K562 (cell line): Measurements from ENCODE around the gene SIGLEC7. TPM values are rescaled to one million over a fixed set of nuclear protein-coding genes. Genes with fewer than 3 reads are reported as not detected.

Experiments used
- MAFG ChIP-seq: fragments of 450-650 bp; conservative IDR thresholded peaks from 2 replicates; pipeline ENCODE4 v1.6.1; 2016; ENCODE audit warnings: missing genetic modification characterization, missing compliant biosample characterization
- NR1H2 ChIP-seq: sonication (generic); formaldehyde crosslinking; IDR thresholded peaks from 2 replicates; pipeline ENCODE4 v1.4.0; 2020; ENCODE audit warnings: mild to moderate bottlenecking, missing genetic modification reagents
- POLR2B ChIP-seq: fragments of 450-650 bp; IDR thresholded peaks from 2 replicates; pipeline ENCODE4 v1.6.1; 2018; ENCODE audit warnings: low read depth; ENCODE audit not compliant: partially characterized antibody
- STAG1 ChIP-seq: sonication (generic); formaldehyde crosslinking; IDR thresholded peaks from 2 replicates; pipeline ENCODE4 v1.5.0; 2020; ENCODE audit warnings: missing genetic modification reagents, borderline replicate concordance
- ZNF165 ChIP-seq: fragments of 250-450 bp; sonication (Bioruptor Pico); IDR thresholded peaks from 2 replicates; pipeline ENCODE4 v1.4.0; 2020; ENCODE audit warnings: borderline replicate concordance
- polyA plus RNA-seq, 8 experiments: library from polyadenylated mRNA; depleted of rRNA in 4 of 8; stranded (reverse) in 5 of 8; unstranded in 3 of 8; fragments of >200 nt; fragmentation: Nextera tagmentation in 2 of 8; fragmentation: Illumina TruSeq in 1 of 8; extraction: Ambion mirVana in 2 of 8; extraction: Trizol in 1 of 8; gene quantifications; 2 replicates each; pipeline versions ENCODE4 v1.2.1 to v1.2.3, GENCODE V29; 2011 to 2014; ENCODE audit warnings: inconsistent platforms in 1 of 8, missing spikeins in 1 of 8
- total RNA-seq, 7 experiments: library from RNA; depleted of rRNA in 6 of 7; stranded (reverse); fragments of >200 nt in 6 of 7; fragmentation: Illumina TruSeq in 2 of 7; extraction: Trizol in 2 of 7; gene quantifications; 2 replicates each; pipeline versions ENCODE4 v1.2.1 to v1.2.3, GENCODE V29; 2011 to 2021; ENCODE audit warnings: low replicate concordance in 1 of 7
- TF ChIP-seq, protein P1 (sequence below): sonication (generic); formaldehyde crosslinking; IDR thresholded peaks from 2 replicates; pipeline ENCODE4 v1.8.0; 2023; ENCODE audit warnings: missing genetic modification reagents, mild to moderate bottlenecking, borderline replicate concordance
- TF ChIP-seq, protein P2 (sequence below): fragments of 450-650 bp; IDR thresholded peaks from 2 replicates; pipeline ENCODE4 v1.6.1; 2016; ENCODE audit warnings: low read depth, mild to moderate bottlenecking, moderate library complexity
- TF ChIP-seq, protein P3 (sequence below): fragments of 450-650 bp; IDR thresholded peaks from 2 replicates; pipeline ENCODE4 v1.6.1; 2014; ENCODE audit warnings: low read depth, mild to moderate bottlenecking, moderate library complexity, borderline replicate concordance
- TF ChIP-seq, protein P4 (sequence below): fragments of 200-600 bp; sonication (generic); IDR thresholded peaks from one replicate; pipeline ENCODE4 v1.6.1; 2012; ENCODE audit warnings: mild to moderate bottlenecking, low read depth, low read length, inconsistent platforms

SIGLEC7 gene
- total and polyA plus RNA-seq, 9 of the 15 experiments (the other 6 are each of a cell fraction or from before 2014, with no cell fraction given) = 0.10 to 0.12 TPM; not detected in 7

DNA sequence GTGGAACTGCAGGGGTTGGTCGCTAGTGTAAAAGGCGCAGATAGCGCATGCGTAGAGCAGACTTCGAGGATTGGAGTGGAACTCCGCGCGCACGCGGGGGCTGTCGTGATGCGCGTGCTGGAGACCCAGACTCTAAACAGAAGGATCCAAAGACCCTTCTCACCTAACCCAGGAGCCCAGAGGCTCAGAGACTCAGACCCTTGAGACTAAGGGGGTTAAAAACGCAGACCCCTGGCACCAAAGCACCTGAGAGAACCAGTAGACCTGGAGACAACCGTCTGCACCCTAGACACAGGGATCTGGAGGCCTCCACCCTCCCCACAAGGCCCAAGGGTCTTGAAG lies 33.3 kb upstream of the SIGLEC7 start (continued):
- TF ChIP-seq NR1H2 (CRISPR knock-in tag) (0 out of 2 replicates have a peak, but pooled peaks have one; percentile 39), STAG1 (CRISPR knock-in tag) (no peak), MAFG (tag) (no peak), ZNF165 (CRISPR knock-in tag) (no peak), POLR2B (no peak)
- TF ChIP-seq, protein P1, sequence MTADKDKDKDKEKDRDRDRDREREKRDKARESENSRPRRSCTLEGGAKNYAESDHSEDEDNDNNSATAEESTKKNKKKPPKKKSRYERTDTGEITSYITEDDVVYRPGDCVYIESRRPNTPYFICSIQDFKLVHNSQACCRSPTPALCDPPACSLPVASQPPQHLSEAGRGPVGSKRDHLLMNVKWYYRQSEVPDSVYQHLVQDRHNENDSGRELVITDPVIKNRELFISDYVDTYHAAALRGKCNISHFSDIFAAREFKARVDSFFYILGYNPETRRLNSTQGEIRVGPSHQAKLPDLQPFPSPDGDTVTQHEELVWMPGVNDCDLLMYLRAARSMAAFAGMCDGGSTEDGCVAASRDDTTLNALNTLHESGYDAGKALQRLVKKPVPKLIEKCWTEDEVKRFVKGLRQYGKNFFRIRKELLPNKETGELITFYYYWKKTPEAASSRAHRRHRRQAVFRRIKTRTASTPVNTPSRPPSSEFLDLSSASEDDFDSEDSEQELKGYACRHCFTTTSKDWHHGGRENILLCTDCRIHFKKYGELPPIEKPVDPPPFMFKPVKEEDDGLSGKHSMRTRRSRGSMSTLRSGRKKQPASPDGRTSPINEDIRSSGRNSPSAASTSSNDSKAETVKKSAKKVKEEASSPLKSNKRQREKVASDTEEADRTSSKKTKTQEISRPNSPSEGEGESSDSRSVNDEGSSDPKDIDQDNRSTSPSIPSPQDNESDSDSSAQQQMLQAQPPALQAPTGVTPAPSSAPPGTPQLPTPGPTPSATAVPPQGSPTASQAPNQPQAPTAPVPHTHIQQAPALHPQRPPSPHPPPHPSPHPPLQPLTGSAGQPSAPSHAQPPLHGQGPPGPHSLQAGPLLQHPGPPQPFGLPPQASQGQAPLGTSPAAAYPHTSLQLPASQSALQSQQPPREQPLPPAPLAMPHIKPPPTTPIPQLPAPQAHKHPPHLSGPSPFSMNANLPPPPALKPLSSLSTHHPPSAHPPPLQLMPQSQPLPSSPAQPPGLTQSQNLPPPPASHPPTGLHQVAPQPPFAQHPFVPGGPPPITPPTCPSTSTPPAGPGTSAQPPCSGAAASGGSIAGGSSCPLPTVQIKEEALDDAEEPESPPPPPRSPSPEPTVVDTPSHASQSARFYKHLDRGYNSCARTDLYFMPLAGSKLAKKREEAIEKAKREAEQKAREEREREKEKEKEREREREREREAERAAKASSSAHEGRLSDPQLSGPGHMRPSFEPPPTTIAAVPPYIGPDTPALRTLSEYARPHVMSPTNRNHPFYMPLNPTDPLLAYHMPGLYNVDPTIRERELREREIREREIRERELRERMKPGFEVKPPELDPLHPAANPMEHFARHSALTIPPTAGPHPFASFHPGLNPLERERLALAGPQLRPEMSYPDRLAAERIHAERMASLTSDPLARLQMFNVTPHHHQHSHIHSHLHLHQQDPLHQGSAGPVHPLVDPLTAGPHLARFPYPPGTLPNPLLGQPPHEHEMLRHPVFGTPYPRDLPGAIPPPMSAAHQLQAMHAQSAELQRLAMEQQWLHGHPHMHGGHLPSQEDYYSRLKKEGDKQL (CRISPR knock-in tag) = no peak
- TF ChIP-seq, protein P2, sequence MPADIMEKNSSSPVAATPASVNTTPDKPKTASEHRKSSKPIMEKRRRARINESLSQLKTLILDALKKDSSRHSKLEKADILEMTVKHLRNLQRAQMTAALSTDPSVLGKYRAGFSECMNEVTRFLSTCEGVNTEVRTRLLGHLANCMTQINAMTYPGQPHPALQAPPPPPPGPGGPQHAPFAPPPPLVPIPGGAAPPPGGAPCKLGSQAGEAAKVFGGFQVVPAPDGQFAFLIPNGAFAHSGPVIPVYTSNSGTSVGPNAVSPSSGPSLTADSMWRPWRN = no peak
- TF ChIP-seq, protein P3, sequence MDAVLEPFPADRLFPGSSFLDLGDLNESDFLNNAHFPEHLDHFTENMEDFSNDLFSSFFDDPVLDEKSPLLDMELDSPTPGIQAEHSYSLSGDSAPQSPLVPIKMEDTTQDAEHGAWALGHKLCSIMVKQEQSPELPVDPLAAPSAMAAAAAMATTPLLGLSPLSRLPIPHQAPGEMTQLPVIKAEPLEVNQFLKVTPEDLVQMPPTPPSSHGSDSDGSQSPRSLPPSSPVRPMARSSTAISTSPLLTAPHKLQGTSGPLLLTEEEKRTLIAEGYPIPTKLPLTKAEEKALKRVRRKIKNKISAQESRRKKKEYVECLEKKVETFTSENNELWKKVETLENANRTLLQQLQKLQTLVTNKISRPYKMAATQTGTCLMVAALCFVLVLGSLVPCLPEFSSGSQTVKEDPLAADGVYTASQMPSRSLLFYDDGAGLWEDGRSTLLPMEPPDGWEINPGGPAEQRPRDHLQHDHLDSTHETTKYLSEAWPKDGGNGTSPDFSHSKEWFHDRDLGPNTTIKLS = no peak
- TF ChIP-seq, protein P4, sequence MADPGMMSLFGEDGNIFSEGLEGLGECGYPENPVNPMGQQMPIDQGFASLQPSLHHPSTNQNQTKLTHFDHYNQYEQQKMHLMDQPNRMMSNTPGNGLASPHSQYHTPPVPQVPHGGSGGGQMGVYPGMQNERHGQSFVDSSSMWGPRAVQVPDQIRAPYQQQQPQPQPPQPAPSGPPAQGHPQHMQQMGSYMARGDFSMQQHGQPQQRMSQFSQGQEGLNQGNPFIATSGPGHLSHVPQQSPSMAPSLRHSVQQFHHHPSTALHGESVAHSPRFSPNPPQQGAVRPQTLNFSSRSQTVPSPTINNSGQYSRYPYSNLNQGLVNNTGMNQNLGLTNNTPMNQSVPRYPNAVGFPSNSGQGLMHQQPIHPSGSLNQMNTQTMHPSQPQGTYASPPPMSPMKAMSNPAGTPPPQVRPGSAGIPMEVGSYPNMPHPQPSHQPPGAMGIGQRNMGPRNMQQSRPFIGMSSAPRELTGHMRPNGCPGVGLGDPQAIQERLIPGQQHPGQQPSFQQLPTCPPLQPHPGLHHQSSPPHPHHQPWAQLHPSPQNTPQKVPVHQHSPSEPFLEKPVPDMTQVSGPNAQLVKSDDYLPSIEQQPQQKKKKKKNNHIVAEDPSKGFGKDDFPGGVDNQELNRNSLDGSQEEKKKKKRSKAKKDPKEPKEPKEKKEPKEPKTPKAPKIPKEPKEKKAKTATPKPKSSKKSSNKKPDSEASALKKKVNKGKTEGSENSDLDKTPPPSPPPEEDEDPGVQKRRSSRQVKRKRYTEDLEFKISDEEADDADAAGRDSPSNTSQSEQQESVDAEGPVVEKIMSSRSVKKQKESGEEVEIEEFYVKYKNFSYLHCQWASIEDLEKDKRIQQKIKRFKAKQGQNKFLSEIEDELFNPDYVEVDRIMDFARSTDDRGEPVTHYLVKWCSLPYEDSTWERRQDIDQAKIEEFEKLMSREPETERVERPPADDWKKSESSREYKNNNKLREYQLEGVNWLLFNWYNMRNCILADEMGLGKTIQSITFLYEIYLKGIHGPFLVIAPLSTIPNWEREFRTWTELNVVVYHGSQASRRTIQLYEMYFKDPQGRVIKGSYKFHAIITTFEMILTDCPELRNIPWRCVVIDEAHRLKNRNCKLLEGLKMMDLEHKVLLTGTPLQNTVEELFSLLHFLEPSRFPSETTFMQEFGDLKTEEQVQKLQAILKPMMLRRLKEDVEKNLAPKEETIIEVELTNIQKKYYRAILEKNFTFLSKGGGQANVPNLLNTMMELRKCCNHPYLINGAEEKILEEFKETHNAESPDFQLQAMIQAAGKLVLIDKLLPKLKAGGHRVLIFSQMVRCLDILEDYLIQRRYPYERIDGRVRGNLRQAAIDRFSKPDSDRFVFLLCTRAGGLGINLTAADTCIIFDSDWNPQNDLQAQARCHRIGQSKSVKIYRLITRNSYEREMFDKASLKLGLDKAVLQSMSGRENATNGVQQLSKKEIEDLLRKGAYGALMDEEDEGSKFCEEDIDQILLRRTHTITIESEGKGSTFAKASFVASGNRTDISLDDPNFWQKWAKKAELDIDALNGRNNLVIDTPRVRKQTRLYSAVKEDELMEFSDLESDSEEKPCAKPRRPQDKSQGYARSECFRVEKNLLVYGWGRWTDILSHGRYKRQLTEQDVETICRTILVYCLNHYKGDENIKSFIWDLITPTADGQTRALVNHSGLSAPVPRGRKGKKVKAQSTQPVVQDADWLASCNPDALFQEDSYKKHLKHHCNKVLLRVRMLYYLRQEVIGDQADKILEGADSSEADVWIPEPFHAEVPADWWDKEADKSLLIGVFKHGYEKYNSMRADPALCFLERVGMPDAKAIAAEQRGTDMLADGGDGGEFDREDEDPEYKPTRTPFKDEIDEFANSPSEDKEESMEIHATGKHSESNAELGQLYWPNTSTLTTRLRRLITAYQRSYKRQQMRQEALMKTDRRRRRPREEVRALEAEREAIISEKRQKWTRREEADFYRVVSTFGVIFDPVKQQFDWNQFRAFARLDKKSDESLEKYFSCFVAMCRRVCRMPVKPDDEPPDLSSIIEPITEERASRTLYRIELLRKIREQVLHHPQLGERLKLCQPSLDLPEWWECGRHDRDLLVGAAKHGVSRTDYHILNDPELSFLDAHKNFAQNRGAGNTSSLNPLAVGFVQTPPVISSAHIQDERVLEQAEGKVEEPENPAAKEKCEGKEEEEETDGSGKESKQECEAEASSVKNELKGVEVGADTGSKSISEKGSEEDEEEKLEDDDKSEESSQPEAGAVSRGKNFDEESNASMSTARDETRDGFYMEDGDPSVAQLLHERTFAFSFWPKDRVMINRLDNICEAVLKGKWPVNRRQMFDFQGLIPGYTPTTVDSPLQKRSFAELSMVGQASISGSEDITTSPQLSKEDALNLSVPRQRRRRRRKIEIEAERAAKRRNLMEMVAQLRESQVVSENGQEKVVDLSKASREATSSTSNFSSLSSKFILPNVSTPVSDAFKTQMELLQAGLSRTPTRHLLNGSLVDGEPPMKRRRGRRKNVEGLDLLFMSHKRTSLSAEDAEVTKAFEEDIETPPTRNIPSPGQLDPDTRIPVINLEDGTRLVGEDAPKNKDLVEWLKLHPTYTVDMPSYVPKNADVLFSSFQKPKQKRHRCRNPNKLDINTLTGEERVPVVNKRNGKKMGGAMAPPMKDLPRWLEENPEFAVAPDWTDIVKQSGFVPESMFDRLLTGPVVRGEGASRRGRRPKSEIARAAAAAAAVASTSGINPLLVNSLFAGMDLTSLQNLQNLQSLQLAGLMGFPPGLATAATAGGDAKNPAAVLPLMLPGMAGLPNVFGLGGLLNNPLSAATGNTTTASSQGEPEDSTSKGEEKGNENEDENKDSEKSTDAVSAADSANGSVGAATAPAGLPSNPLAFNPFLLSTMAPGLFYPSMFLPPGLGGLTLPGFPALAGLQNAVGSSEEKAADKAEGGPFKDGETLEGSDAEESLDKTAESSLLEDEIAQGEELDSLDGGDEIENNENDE = no peak
